Measurements from ENCODE around the gene SEC61A2.
"Not testable (repeated sequence)": the region's sequence is repeated elsewhere in the genome, so short reads cannot be mapped to it uniquely, and the experiment has no call there.

SEC61A2 gene

DNA sequence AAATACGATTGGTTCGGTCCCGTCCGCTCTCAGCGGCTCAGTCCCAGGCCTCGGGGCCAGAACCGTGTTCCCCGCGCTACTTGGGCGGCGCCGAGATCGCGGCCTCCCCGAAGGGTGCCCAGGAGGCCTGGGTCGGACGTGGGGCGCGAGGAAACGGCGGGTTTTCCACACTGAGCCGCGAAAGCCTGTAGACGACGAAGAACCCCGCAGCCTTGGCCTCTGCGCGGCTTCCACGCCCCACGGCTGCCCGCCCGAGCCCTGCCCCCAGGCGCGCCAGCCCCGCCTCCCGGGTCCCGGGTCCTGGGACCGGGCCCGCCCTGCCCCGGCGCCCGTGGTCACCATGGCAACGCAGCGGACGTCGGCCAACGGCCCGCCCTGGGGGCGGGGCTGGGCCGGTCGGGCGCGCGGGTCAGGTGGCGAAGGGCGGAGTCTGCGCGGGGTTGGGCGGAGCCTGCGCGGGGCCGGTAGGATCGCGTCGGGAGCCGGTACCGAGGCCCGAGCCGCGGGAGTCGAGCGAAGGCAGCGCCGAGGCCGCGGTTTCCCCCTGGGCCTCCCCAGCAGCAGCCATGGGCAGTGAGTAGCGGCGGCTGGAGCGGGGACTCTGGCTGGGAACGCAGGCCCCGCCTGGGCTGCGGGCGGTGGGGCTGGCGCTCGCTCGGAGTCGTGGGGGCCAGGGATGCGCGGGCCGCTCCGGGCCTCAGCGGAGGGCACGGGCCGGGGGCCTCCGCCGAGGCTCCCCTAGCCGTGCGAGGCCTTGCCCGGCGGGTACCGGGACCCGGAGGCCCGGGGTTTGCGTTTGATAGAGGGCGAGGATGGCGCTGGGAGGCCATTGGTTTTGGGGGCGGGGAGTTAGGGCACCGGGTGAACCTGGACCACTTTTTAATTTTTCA lies at the start of gene SEC61A2:
SEC61A2 (plus strand) TSS at position 456 of the 890 bp plus-strand sequence; CDS start at position 567, 111 bp downstream.
- peak; percentile 50 to 92 for DNase-seq

GRCh38 chr10:12081470-12081869 lies 48.0 kb upstream of the SEC61A2 start:
- DNase-seq = no peak

- no peak for DNase-seq
Observed at GRCh38 chr10:12081879-12082557, 47.5 kb upstream of the SEC61A2 start.

- DNase-seq = no peak
Observed at GRCh38 chr10:12088919-12089318, 40.6 kb upstream of the SEC61A2 start.

- no peak for DNase-seq
Observed at GRCh38 chr10:12091421-12091820, 38.1 kb upstream of the SEC61A2 start.

DNA sequence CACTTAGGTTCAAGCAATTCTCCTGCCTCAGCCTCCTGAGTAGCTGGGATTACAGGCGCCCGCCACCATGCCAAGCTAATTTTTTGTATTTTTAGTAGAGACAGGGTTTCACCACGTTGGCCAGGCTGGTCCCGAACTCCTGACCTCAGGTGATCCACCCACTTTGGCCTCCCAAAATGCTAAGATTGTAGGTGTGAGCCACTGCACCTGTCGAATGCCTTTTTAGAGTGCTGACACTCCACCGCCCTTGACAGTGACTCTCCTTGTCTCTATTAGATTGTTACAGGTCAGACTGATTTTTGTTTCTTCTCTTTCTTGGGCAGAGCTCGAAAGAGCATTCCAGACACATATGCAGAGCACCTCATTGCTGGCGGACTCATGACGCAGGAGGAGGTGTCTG lies 32.1 kb upstream of the SEC61A2 start:
- DNase-seq = not testable (repeated sequence)

GRCh38 chr10:12097791-12098190 lies 31.7 kb upstream of the SEC61A2 start:
- no peak for DNase-seq

DNA sequence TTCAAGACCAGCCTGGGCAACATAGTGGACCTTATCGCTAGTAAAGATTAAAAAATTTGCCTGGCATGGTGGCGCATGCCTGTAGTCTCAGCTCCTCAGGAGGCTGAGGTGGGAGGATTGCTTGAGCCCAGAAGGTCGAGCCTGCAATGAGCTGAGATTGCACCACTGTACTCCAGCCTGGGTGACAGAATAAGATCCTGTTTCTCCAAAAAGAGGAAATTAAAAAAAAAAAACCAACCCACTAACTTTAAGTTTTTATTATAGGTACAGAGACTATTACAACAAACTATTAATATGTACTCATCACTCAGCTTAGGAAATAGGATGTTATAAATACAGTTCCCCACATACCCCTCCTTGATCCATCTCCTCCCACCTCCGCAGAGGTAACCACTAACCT lies 30.5 kb upstream of the SEC61A2 start:
- no peak for DNase-seq

DNA sequence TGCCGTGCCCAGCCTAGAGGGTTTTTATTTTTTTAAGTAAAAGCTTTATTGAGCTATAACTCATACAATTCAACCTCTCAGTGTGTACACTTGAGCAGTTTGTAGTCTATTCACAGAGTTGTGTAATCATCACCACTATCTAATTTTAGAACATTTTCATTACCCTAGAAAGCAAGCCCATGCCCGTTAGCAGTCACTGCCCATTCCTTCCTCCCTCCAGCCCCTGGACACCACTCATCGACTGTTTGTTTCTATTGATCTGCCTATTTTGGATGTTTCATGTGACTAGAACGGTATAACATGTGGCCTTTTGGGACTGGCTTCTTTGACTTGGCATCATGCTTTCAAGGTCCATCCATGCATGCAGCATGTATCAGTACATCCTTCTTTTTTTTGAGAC lies 25.7 kb upstream of the SEC61A2 start:
- DNase-seq = no peak

DNA sequence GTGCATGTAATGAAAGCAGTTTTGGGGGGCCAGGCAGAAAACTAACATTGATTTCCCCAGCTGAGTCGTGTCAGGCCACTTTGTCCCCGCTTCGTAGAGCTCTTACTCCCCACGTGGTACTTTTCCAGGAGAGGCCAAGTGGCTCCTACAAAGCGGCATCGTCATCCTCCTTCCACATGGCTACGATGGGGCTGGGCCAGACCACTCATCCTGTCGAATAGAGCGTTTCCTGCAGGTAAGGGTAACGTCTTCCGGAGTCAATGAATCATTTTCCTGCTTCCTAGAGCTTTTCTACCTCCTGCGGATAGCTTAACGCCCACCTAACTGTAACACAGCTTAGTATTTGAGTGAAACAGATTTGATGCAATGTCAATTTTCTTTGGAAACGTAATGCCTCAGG lies 21.7 kb upstream of the SEC61A2 start:
- no peak for DNase-seq

DNA sequence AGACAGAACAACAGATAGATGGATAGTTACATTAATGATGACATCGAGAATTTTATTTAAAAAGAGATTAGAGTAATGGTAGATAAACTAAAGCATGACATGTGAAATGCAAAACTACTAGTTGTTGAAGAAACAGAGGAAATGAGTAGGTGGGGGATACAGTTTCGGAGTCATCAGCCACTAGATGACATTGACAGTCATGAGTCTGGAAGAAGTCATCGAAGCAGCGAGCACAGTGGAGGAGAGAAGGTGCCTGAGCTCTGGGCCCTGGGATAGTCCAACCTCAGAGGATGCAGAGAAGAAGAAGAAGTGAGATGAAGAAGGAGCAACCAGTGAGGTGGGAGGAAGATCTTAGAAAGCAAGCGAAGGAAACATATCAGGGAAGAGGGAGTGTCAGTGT lies 20.2 kb upstream of the SEC61A2 start:
- DNase-seq = no peak

DNA sequence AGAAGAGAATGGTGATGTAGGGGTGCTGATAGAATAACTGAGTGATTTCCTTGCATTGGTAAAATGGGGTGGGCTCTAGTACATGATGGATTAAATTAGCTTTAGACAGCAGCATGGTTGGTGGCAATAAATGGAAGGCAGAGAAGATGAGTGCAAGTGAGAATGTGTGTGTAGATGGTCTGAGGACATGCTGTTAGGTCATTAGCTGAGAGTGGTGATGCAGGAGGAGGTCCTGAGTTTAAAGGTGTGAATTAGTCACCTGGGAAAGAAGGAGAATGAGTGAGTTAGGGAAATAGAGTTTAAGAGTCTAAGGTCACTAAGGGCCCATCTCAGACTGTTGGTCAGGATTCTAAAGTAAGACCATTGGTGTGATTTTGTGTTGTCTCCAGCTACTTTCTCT lies 17.9 kb upstream of the SEC61A2 start:
- no peak for DNase-seq

- no peak for DNase-seq
Observed at GRCh38 chr10:12113627-12114026, 15.8 kb upstream of the SEC61A2 start.

DNA sequence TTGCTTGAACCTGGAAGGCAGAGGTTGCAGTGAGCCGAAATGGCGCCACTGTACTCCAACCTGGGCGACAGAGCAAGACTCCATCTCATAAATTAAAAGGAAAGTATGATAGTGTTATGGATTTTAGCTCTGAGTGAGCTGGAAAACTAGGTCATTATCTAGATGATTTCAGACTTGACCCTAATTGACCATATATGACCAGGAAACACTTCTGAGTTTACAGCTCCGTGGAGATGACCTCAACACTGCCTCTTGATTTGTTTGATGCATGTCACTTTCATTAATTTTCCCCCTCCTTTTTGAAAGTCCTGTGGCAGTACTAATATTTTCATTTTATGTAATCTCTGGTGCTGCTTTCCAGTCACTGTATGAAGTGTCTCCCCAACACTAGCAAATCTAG lies 7.8 kb upstream of the SEC61A2 start:
- DNase-seq = no peak

- DNase-seq = peak in 1 of 2 donors; percentile 82
Observed at GRCh38 chr10:12130237-12130872, 878 bp downstream of the SEC61A2 start.

DNA sequence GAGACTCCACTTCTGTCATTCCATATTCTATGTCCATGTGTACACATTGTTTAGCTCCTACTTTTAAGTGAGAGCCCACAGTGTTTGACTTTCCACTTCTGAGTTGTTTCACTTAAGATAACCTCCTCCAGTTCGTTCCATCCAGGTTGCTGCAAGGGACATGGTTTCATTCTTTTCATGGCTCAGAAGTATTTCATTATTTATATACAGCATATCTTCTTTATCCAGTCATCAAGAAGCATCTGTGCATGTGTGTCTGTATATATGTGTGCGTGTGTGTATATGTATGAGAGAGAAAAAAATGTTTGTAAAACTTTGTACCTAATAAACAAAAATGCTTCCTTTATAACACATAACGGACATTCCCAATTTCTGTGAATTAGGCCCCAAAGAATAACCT lies 6.2 kb downstream of the SEC61A2 start:
- no peak for DNase-seq

GRCh38 chr10:12140038-12140437 lies 10.6 kb downstream of the SEC61A2 start:
- DNase-seq = no peak

GRCh38 chr10:12144538-12144937 lies 15.1 kb downstream of the SEC61A2 start:
- DNase-seq = no peak

- DNase-seq = no peak
Observed at GRCh38 chr10:12150163-12150562, 20.7 kb downstream of the SEC61A2 start.

GRCh38 chr10:12154516-12154915 lies 25.0 kb downstream of the SEC61A2 start:
- no peak for DNase-seq

- DNase-seq = no peak
Observed at GRCh38 chr10:12156367-12157123, 27.1 kb downstream of the SEC61A2 start.

DNA sequence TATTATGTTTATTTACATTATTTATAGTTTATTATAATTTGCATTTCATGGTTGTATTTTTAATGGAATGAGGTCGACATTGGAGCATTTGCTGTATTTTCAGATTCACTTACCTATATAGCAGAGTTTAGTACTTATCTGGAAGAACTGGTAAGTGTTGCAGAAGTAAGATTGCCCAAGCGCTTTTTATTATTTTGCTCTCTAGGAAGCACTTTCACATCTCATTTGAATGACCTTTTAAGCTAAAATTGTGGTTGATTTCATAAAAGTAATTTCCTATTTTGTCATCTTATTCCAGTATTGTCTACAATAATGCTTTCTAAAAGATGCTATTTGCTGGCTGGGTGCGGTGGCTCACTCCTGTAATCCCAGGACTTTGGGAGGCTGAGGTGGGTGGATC lies 28.6 kb downstream of the SEC61A2 start:
- DNase-seq = no peak

DNA sequence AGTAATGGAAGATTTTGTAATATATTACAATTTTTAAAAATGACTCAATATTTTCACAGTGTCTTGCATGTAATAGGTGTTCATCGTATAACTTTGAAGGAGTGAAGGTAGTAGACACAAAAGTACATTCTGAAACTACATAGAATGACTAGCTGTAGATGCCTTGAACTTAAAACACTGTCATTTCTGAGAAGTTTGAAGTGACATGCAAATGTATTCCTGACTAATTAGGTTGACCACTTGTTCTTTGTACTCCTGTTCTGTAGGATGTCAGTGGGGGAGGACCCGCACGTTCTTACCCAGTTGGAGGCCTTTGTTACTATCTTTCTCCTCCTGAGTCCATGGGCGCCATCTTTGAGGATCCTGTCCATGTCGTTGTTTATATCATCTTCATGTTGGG lies 31.2 kb downstream of the SEC61A2 start:
- DNase-seq = no peak
